NOMO-1 treated with DMSO at 0.1 percent for 48 hours (cell line): ENCODE results near the gene TMEM185A.
"Not testable (repeated sequence)": the region's sequence is repeated elsewhere in the genome, so short reads cannot be mapped to it uniquely, and the experiment has no call there.

Experiments
- DNase-seq: peaks from one replicate; lab custom pipeline; 2025; ENCODE audit not compliant: unreplicated experiment; lab: John Stamatoyannopoulos, UW

Gene TMEM185A

GRCh38 chrX:149563359-149563758 is 68.2 kb downstream of the TMEM185A start:
- no peak for DNase-seq

GRCh38 chrX:149555251-149555650 is 76.3 kb downstream of the TMEM185A start:
- DNase-seq: not testable (repeated sequence)

GRCh38 chrX:149551939-149552248 is 79.7 kb downstream of the TMEM185A start:
- DNase-seq: not testable (repeated sequence)

GRCh38 chrX:149551245-149551938 is 80.2 kb downstream of the TMEM185A start:
- not testable (repeated sequence) for DNase-seq

GRCh38 chrX:149550454-149550853 is 81.1 kb downstream of the TMEM185A start:
- DNase-seq: not testable (repeated sequence)

GRCh38 chrX:149549701-149550100 is 81.9 kb downstream of the TMEM185A start, which contains the start of gene HSFX3:
HSFX3 (minus strand) TSS chrX:149549924; CDS start chrX:149549852, 72 bp downstream.
- DNase-seq: not testable (repeated sequence)

- DNase-seq: not testable (repeated sequence)
These were observed 83.8 kb downstream of the TMEM185A start for GRCh38 chrX:149547782-149548181.

- not testable (repeated sequence) for DNase-seq
These were observed 84.6 kb downstream of the TMEM185A start for GRCh38 chrX:149546962-149547361.
